SK-N-SH (cell line): ENCODE data around the gene PDGFRB. TPM values are rescaled to one million over a fixed set of nuclear protein-coding genes. Genes with fewer than 3 reads are reported as not detected.

Source experiments
- CTCF ChIA-PET: fragments of 300-600, 350-600 bp; formaldehyde crosslinking; extraction: SDS; loops from one replicate; lab custom pipeline; 2021; lab: Yijun Ruan, JAX
- POLR2A ChIA-PET: fragments of 350-600 bp; sonication (Branson Sonifier 250); formaldehyde crosslinking; extraction: SDS; loops from one replicate; lab custom pipeline; 2020; ENCODE audit warnings: antibody characterized with exemption, inconsistent platforms; lab: Yijun Ruan, JAX
- DNase-seq: peaks from one replicate; pipeline ENCODE4 v3.0.0; 2012
- H2AFZ ChIP-seq: fragments of 200-600 bp; sonication (generic); 2 replicates; pipeline ENCODE4 v1.8.1; 2016; ENCODE audit warnings: antibody characterized with exemption, mild to moderate bottlenecking, low read depth
- H3F3A ChIP-seq: fragments of 200-600 bp; sonication (generic); replicated peaks from 2 replicates; pipeline ENCODE3; 2016; ENCODE audit warnings: antibody characterized with exemption, mild to moderate bottlenecking; ENCODE audit not compliant: insufficient read depth
- H3K27ac ChIP-seq, 2 experiments: fragments of 200-500 bp in 1 of 2; fragments of 200-600 bp in 1 of 2; sonication (Bioruptor generic) in 1 of 2; sonication (generic), shearing (Covaris generic) in 1 of 2; 2 replicates each; pipeline versions ENCODE4 v1.5.1 to v1.6.1; 2014 to 2016; ENCODE audit warnings: low read depth in 2 of 2, inconsistent platforms in 1 of 2, low read length in 1 of 2, mild to moderate bottlenecking in 1 of 2, mixed read lengths in 1 of 2
- H3K27me3 ChIP-seq: fragments of 200-600 bp; sonication (generic), shearing (Covaris generic); 2 replicates; pipeline ENCODE4 v1.6.1; 2016; ENCODE audit warnings: mixed run types; ENCODE audit not compliant: insufficient read depth
- H3K36me3 ChIP-seq, 2 experiments: fragments of 200-500 bp in 1 of 2; fragments of 200-600 bp in 1 of 2; sonication (Bioruptor generic) in 1 of 2; sonication (generic) in 1 of 2; replicated peaks in 1 of 2; 2 replicates each; pipeline versions ENCODE3 to v1.5.1; 2014 to 2016; ENCODE audit warnings: low read length in 1 of 2, mild to moderate bottlenecking in 1 of 2; ENCODE audit not compliant: insufficient read depth in 2 of 2, control insufficient read depth in 1 of 2
- H3K4me1 ChIP-seq, 2 experiments: fragments of 200-500 bp in 1 of 2; fragments of 200-600 bp in 1 of 2; sonication (Bioruptor generic) in 1 of 2; sonication (generic), shearing (Covaris generic) in 1 of 2; 2 replicates each; pipeline versions ENCODE4 v1.5.1 to v1.6.1; 2014 to 2016; ENCODE audit warnings: low read depth in 1 of 2, low read length in 1 of 2, mixed run types in 1 of 2; ENCODE audit not compliant: insufficient read depth in 2 of 2, control insufficient read depth in 1 of 2
- H3K4me2 ChIP-seq: fragments of 200-600 bp; sonication (generic), shearing (Covaris generic); 2 replicates; pipeline ENCODE4 v1.6.1; 2017; ENCODE audit warnings: mixed run types
- H3K4me3 ChIP-seq, 2 experiments: fragments of 200-500 bp in 1 of 2; fragments of 200-600 bp in 1 of 2; sonication (Bioruptor generic) in 1 of 2; sonication (generic), shearing (Covaris generic) in 1 of 2; 2 replicates each; pipeline versions ENCODE4 v1.5.1 to v1.8.1; 2014 to 2016; ENCODE audit warnings: low read depth in 2 of 2, inconsistent platforms in 1 of 2, low read length in 1 of 2, mild to moderate bottlenecking in 1 of 2, mixed read lengths in 1 of 2, moderate library complexity in 1 of 2
- H3K79me2 ChIP-seq: fragments of 200-600 bp; sonication (generic); 2 replicates; pipeline ENCODE4 v1.8.1; 2017; ENCODE audit warnings: mild to moderate bottlenecking; ENCODE audit not compliant: insufficient read depth
- H3K9ac ChIP-seq: fragments of 200-600 bp; sonication (generic); 2 replicates; pipeline ENCODE4 v1.6.1; 2017; ENCODE audit warnings: mixed run types
- H3K9me2 ChIP-seq: fragments of 200-600 bp; sonication (generic); 2 replicates; pipeline ENCODE4 v1.6.1; 2017; ENCODE audit warnings: mixed run types
- H3K9me3 ChIP-seq: fragments of 200-600 bp; sonication (generic); 2 replicates; pipeline ENCODE4 v1.6.1; 2017; ENCODE audit warnings: mixed run types, mild to moderate bottlenecking, moderate library complexity
- H4K20me1 ChIP-seq: fragments of 200-600 bp; sonication (generic); 2 replicates; pipeline ENCODE4 v1.6.1; 2017; ENCODE audit warnings: mild to moderate bottlenecking, mixed run types; ENCODE audit not compliant: insufficient read depth
- EP300 ChIP-seq, 2 experiments: IDR thresholded peaks; 2 replicates each; pipeline versions ENCODE4 v1.4.0 to v1.6.1; 2012; ENCODE audit warnings: borderline replicate concordance in 1 of 2, low read depth in 1 of 2, low read length in 1 of 2
- FOSL2 ChIP-seq: IDR thresholded peaks from 2 replicates; pipeline ENCODE4 v1.4.0; 2012; ENCODE audit warnings: low read depth, mild to moderate bottlenecking, moderate library complexity, borderline replicate concordance
- GATA2 ChIP-seq: sonication (generic); formaldehyde crosslinking; IDR thresholded peaks from 2 replicates; pipeline ENCODE4 v1.5.0; 2020; ENCODE audit warnings: mild to moderate bottlenecking, missing genetic modification reagents
- MAX ChIP-seq: IDR thresholded peaks from 2 replicates; pipeline ENCODE4 v1.4.0; 2012; ENCODE audit warnings: low read depth
- MEF2A ChIP-seq: IDR thresholded peaks from 2 replicates; pipeline ENCODE4 v1.4.0; 2012; ENCODE audit warnings: low read depth, borderline replicate concordance
- MXI1 ChIP-seq: IDR thresholded peaks from 2 replicates; pipeline ENCODE4 v1.6.1; 2012; ENCODE audit warnings: mild to moderate bottlenecking, low read depth, low read length, improper control_type of control experiment
- NFIC ChIP-seq: IDR thresholded peaks from 2 replicates; pipeline ENCODE4 v1.4.0; 2012; ENCODE audit warnings: borderline replicate concordance
- NRF1 ChIP-seq: IDR thresholded peaks from 2 replicates; pipeline ENCODE4 v1.6.1; 2012; ENCODE audit warnings: low read depth, mild to moderate bottlenecking, low read length
- TAF1 ChIP-seq: IDR thresholded peaks from 2 replicates; pipeline ENCODE4 v1.6.1; 2012; ENCODE audit warnings: low read depth, mild to moderate bottlenecking, low read length, moderate library complexity, borderline replicate concordance
- TEAD4 ChIP-seq: IDR thresholded peaks from 2 replicates; pipeline ENCODE4 v1.4.0; 2012; ENCODE audit warnings: mild to moderate bottlenecking, borderline replicate concordance; ENCODE audit not compliant: insufficient read depth
- YY1 ChIP-seq: IDR thresholded peaks from 2 replicates; pipeline ENCODE4 v1.4.0; 2012; ENCODE audit warnings: low read depth, mild to moderate bottlenecking
- ZBTB33 ChIP-seq: IDR thresholded peaks from 2 replicates; pipeline ENCODE4 v1.4.0; 2012; ENCODE audit warnings: low read depth, borderline replicate concordance
- WGBS: methylation state at CpG from one replicate; pipeline ENCODE4 v1.1.6; 2017; ENCODE audit warnings: low lambda C conversion rate; 5-methylcytosine and 5-hydroxymethylcytosine counted together
- polyA plus RNA-seq, 3 experiments: library from polyadenylated mRNA; depleted of rRNA; stranded (reverse); fragments of >200 nt; gene quantifications; 2 replicates each; pipeline ENCODE4 v1.2.3, GENCODE V29; 2012
- TF ChIP-seq, protein P1 (sequence below): fragments of 150-350 bp; IDR thresholded peaks from 2 replicates; pipeline ENCODE4 v1.6.1; 2017; ENCODE audit warnings: antibody characterized with exemption, low read length, low read depth, borderline replicate concordance
- TF ChIP-seq, protein P2 (sequence below): fragments of 150-350 bp; IDR thresholded peaks from 2 replicates; pipeline ENCODE4 v1.6.1; 2016; ENCODE audit warnings: mild to moderate bottlenecking, low read depth, low read length

The PDGFRB gene
- polyA plus RNA-seq, 1 of the 3 experiments (the other 2 are of a cell fraction): 32.1 TPM

- TF ChIP-seq, protein P1, sequence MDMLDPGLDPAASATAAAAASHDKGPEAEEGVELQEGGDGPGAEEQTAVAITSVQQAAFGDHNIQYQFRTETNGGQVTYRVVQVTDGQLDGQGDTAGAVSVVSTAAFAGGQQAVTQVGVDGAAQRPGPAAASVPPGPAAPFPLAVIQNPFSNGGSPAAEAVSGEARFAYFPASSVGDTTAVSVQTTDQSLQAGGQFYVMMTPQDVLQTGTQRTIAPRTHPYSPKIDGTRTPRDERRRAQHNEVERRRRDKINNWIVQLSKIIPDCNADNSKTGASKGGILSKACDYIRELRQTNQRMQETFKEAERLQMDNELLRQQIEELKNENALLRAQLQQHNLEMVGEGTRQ: no peak
- TF ChIP-seq TAF1 (no peak), FOSL2 (no peak), MXI1 (no peak), GATA2 (no peak), NRF1 (no peak)
- TF ChIP-seq, protein P2, sequence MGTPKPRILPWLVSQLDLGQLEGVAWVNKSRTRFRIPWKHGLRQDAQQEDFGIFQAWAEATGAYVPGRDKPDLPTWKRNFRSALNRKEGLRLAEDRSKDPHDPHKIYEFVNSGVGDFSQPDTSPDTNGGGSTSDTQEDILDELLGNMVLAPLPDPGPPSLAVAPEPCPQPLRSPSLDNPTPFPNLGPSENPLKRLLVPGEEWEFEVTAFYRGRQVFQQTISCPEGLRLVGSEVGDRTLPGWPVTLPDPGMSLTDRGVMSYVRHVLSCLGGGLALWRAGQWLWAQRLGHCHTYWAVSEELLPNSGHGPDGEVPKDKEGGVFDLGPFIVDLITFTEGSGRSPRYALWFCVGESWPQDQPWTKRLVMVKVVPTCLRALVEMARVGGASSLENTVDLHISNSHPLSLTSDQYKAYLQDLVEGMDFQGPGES: no peak
Measured at GRCh38 chr5:150120617-150121447, 34.8 kb downstream of the PDGFRB start (continued).

DNA sequence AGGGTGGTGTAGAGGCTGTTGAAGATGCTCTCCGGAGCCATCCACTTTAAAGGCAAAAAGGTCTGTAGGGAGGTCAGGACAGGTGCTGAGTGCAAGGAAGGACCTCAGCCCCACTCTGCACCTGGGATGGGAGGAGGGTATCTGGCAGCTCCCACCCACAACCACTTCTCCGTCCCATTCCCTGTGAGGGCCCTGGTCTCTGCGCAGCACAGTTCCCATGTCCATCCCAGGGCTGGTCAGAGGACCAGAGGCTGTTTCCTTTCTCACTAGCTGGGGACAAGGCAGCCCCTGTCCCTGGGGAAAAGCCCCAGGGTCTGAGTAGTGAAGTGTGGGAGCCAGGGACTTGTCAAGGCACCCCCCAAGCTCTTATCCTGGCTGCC, 35.6 kb downstream of the PDGFRB start:
- Histone ChIP-seq H3K4me1 (peaks cover 0 to 6% of the 10 kb centered on the region in 2 experiments; a peak in 1 of 4 replicates), H3K9me2 (no peaks in the 10 kb centered on the region), H3K4me2 (no peak overlapping the region), H3K36me3 (peaks cover 2 to 81% of the 10 kb centered on the region in 2 experiments), H4K20me1 (no peaks in the 10 kb centered on the region), H3F3A (no peaks in the 10 kb centered on the region), H3K9ac (no peak overlapping the region), H3K27ac (no peak overlapping the region), H3K4me3 (no peak overlapping the region), H3K27me3 (no peaks in the 10 kb centered on the region), H2AFZ (no peak overlapping the region)
- no peak for DNase-seq
- WGBS: 90% methylated on average over 3 of the region's 3 CpGs
- TF ChIP-seq EP300 (IDR thresholded peaks at IDR 0.05; ENCODE audit: borderline replicate concordance in 1 of 2, low read depth in 1 of 2, low read length in 1 of 2): no peak
- no peak for TF ChIP-seq MAX
- TF ChIP-seq GATA2: no peak
- TF ChIP-seq ZBTB33: no peak
- no peak for TF ChIP-seq YY1
- TF ChIP-seq MXI1: no peak
- TF ChIP-seq NFIC: no peak
- TF ChIP-seq TEAD4: no peak
- TF ChIP-seq MEF2A: no peak
- TF ChIP-seq, all 33 proteins: peak for 0
- H3K79me2 ChIP-seq: no peaks in the 10 kb centered on the region
- POLR2A ChIA-PET: no interaction called here
- no peaks in the 10 kb centered on the region for H3K9me3 ChIP-seq
- CTCF ChIA-PET: interaction anchor here (1.7 to 2.0 kb wide), 3 partner anchors 7 to 98 kb away, joined by 6 to 8 read pairs (median 7); no protein-coding TSS in a partner anchor
